GM12872 (cell line): ENCODE data around the gene CNTN4.

ENCODE experiments used
- TF ChIP-seq, protein P1 (sequence below): IDR thresholded peaks from 3 replicates; pipeline ENCODE4 v1.5.1; 2011; ENCODE audit warnings: low read depth, mild to moderate bottlenecking, low read length, moderate library complexity; ENCODE audit not compliant: insufficient read depth

The CNTN4 gene

DNA sequence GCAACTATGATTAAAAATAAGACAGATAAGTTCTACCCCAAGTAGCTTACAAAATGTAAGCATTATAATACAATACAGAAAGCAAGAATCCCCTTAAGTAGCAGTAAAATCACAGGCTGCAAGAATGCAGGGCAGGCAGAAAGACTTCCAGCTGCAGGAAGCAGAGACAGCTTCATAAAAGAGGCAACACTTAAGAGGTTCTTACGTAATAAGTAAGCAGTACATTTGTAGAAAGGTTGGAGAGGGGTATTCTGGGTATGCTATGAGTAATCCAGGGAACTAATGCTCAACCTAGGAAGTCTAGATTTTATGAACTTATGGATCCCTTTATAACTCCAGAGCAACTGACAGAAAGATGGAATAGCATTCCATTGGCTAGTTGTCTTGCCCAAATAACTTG is 859.9 kb downstream of the CNTN4 start:
- TF ChIP-seq, protein P1, sequence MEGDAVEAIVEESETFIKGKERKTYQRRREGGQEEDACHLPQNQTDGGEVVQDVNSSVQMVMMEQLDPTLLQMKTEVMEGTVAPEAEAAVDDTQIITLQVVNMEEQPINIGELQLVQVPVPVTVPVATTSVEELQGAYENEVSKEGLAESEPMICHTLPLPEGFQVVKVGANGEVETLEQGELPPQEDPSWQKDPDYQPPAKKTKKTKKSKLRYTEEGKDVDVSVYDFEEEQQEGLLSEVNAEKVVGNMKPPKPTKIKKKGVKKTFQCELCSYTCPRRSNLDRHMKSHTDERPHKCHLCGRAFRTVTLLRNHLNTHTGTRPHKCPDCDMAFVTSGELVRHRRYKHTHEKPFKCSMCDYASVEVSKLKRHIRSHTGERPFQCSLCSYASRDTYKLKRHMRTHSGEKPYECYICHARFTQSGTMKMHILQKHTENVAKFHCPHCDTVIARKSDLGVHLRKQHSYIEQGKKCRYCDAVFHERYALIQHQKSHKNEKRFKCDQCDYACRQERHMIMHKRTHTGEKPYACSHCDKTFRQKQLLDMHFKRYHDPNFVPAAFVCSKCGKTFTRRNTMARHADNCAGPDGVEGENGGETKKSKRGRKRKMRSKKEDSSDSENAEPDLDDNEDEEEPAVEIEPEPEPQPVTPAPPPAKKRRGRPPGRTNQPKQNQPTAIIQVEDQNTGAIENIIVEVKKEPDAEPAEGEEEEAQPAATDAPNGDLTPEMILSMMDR = no peak

DNA sequence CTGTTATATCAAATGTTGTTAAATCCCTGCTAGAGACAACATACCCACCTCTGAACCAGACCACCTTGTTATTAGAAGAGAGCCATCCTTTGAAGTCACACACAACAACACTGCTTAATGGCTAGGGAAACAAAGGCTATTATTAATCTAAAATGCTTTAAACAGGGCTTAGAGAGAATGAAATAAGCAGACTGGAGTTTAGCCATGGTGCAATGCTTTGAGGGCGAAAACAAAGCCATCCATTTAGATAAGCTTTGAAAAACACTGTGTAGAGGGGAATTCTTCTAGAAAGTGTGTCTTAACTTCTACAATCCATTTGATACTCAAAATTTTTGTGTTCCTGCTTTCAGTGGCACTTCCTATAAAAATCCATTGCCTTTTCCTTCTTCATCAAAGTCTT is 862.9 kb downstream of the CNTN4 start:
- TF ChIP-seq, protein P1 = no peak

DNA sequence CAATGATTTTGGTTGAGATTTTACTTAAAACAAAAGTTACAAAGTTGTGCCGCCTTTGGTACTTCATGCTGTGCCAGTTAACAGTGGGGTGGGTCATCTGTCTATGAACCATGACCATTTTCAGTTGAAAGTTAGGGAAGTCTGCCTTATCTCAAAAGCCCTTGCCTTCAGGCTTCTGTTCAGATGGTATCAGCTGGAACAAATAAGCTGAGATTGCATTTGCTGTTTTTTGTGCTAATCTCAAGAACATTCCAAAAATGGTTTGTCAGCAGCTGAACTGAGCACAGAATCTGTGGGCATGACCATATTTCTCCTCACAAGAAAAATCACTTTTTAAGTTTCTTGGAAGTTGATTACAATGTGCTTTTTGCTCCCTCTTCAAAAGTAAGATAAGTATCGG is 869.2 kb downstream of the CNTN4 start:
- TF ChIP-seq, protein P1 = no peak

DNA sequence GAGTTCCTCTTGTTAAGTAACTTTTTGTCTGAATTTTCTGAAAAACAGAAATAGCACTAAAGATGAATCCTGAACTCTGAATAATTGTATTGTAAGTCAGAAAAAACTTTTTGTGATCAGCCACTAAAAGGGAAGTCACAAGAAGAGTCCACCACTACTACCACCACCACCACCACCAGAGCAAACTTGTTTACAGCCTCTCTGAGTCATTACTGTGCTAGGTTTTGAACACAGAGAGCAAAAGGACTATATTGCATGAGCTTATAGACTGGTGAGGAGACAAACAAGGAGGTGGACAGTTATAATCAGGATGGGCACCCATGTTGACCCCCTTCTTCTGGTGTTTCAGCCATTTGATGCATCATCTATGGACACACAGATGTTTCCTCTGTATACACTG is 869.8 kb downstream of the CNTN4 start:
- TF ChIP-seq, protein P1 = no peak

DNA sequence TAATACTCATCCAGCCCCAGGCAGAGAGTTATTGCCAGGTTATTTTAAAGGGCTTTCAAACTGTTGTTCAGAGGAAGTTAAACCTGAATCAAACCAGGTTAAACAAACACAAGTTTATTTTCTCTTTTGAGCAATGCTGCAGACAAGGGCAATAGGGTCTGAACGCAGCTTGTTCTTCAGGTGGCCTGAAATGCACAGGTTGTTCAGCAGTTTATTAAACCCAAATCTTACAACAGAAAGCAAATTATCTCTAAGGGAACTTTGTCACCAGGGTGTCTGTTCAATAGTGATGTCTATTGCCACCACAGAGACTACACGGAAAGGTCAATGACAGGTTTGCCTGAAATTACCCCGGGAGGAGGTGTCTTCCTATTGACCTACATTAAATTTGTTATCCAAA is 877.5 kb downstream of the CNTN4 start:
- TF ChIP-seq, protein P1 = no peak

DNA sequence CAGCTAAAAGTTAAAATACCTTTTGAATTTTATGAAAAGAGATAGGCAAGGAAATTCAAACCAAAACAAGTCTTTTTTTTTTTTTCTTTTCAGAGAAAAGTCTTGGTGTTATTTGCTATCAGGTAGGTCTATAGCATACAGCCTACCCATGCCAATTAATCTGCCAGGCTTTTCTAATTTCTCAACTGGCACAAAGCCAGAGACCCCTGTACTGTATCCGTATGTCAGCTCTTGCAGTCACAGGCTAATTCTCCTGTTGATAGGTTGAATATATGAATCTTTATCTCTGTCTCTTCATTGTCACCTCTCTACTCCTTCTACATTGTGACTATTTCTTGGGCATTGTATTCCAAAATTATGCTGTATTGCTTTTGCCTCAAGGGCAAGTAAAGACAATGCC is 878.1 kb downstream of the CNTN4 start:
- TF ChIP-seq, protein P1 = no peak

DNA sequence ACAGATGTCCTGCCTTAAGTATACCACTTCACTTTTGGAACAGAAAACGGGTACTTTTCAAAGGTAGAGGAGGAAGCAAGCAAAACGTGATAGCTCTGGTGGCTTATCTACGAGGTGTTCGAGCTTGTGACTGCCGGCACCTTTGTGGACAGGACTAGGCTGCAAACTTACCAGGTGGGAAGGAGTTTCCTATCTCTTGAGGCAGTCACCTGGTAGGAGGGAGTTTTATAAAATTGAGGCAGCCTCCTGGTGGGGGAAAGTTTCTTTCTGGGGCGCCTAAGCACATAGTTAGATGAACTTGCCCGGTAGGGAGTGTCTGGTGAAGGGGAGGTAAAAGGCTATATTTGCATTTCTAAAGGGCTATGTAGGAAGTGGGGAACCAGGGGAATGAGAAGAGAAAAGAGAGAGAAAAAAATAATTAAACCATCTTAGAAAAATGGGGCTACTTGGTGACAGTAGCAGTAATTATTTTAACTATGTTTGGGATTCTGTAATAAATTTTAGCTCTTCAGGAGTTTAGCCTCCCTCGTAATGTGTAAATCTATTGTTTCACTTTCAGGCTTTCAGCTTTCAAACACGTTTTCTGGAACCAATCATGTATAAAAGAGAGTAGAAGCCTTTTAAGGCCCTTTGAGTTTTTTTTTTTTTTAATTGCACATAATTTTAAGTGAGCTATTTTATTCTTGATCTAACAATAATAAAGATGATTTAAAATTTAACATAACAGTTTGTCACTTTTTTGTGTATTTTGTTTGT is 880.5 kb downstream of the CNTN4 start:
- TF ChIP-seq, protein P1 = no peak
